HG03108 (cell line): ENCODE results near the gene APOA4.

Source experiments
- ATAC-seq: cut with Tn5 transposase; IDR thresholded peaks from one replicate; pipeline ENCODE4 v1.9.1; 2021; ENCODE audit warnings: moderate library complexity; ENCODE audit not compliant: unreplicated experiment

APOA4 gene

DNA sequence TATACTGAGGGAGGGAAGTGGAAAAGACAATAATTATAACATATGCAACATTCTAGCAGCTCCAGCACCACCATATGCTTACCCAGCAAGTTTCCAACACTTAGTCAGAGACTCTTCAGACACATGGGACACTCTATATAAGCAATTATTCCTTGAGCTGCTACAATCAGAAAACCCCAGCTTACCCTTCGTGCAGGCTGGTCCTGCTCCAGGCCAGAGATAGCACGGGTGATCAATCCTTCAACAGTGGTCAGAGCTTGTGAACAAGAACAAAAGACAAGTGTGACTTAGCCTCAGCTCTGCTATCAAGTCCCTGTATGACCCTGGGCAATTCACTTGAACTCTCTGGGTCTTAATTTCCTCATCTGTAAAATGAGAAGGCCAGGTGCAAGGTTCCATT, 36.8 kb downstream of the APOA4 start:
- ATAC-seq = no peak

DNA sequence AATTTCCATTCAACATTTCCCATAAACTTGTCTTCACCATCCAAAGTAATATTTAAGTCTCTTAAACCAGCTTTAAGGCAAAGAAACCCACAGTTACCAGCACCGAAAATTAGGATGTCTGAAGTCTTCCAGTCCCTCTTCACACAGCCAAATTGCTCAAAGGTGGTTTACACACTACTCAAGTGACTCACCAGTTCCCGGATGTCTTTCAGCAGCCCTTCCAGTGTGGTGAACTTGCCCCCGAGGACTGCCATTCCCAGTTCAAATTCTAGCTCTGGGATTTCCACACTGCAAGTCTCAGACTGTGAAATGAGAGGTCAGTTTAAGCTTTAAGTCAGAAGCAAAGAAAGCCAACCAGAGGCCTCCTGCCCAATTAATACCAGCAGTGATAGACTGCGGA, 40.4 kb downstream of the APOA4 start:
- no peak for ATAC-seq

DNA sequence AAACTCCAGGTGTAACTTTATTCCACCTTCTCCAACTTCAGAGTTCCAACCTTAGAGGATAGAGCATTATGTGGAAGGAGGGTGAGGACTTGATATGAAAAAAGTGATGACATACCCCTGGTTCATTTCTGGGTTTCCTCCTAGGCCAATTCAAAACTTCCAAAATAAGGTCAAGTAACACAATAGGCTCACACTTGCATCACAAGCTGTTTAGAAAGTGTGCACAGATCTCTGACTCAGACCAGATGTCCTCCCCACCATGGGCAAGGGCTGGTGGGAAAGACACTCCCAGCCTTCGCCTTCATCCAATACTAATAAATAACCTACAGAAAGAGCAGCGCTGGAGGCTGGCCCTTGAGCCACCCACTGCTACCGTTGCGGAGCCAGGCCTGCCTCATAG, 44.5 kb downstream of the APOA4 start:
- no peak for ATAC-seq

DNA sequence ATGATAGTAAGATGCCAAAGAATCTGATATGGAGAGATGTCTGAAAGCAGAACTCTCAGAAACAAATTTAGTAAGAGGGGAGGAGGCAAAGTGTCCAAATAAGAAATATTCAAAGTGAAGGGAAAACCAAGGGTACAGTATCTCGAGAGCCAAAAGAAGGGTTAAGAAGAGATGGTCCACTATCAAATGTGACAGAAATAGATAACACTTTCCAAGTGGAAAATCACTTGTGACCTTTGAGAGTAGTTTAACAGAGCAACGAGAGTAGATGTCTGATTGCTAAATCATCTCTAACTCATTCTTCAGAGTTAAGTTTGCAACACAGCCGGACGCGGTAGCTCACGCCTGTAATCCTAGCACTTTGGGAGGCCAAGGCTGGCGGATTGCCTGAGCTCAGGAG, 46.0 kb downstream of the APOA4 start:
- no peak for ATAC-seq

DNA sequence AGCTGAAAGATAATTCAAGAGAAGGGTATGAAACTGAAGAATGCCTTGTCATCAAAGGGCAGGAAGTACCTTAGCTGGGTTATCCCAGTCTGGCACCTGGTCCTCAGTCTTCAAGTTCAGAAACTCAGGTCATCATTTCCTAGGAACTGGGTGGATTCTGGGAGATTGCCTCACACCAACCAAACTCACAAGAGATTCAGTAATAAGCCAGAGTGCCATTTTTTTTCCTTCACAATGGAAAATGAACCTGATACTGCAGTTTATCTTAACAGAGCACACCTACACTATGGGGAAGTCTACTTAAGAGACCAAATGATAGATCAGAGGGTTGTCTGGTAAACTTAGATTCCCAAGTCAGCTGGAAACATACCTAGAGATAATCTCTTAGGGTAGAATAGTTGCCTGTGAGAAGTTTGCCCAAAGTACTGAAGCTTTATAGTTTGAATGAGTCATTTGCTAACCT, 46.6 kb downstream of the APOA4 start:
- no peak for ATAC-seq

DNA sequence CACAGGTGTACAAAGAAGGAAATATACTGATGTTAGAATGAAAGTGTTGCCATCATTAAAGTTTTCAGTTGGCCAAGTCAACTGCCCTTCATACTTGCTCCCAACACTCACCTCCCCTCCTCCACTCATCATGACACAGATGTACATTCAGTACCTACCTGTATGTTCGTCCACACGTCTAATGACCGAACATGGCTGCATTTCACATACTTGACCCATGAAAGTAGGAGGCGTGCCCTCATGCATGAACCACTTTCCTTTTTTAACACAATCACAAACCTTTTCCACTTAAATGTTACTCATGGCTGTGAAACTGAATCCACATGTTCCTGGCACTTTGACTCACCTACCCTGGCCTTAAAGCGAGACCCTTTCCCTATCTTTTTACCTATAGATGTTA, 47.1 kb downstream of the APOA4 start:
- ATAC-seq = no peak

DNA sequence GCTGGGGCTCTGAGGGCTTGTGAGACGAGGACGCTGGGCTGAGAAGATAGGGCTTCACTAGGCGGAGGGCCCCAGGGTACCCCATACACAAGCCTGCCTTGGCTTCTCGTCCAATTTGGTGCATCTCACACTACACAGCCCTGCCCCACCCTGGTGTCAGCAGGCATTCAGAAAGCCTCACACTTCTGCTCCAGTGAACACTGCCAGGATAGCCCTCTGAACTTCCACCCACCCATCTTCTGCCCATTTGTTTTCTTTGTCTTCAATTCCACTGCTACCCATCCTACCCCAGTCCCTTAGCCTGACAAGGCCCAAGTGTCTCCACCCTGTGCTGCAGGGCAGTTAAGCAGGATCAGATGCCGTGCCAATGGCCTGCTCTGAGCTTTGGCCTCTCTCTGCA, 48.4 kb downstream of the APOA4 start:
- ATAC-seq = no peak

DNA sequence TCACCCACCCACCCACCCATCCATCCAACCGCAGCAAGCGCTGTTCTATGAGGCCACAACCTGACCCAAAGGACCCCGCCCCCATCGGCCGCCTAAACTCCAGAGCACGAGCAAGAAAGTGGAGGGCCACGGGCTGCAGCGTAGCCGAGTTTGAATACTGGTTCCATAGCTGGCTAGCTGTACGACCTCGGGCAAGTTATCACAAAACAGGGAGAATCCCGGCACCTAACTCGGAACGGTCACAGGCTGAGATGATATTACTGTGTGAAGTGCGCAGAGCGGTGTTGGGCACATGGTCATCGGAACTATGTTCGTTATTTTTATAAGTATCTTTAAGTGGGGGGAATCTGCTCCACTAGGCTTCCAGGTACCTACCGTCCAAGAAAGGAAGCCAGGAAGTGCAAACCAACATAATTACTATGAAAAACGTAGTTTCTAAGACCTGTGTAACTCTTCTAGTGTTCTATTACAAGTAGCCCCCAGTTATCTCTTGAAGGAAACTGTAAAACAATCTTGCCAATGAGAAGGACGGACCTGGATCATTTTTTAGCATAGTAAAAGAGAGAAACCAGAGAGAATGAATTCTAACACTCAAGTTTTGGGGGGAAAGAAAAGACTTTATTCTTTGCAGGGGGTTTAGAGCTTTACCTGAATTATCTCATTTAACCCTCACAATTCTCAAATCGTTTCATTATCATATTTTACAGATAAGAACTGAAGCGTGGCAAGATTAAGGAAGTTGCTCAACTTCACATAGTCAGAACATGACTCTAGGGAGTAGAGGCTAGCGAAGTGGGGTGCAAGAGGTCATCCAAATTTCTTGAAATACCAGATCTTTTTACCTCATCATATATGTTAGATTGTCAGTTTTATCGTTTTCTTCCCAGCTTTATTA, 49.7 kb downstream of the APOA4 start:
- peak; percentile 9 for ATAC-seq

DNA sequence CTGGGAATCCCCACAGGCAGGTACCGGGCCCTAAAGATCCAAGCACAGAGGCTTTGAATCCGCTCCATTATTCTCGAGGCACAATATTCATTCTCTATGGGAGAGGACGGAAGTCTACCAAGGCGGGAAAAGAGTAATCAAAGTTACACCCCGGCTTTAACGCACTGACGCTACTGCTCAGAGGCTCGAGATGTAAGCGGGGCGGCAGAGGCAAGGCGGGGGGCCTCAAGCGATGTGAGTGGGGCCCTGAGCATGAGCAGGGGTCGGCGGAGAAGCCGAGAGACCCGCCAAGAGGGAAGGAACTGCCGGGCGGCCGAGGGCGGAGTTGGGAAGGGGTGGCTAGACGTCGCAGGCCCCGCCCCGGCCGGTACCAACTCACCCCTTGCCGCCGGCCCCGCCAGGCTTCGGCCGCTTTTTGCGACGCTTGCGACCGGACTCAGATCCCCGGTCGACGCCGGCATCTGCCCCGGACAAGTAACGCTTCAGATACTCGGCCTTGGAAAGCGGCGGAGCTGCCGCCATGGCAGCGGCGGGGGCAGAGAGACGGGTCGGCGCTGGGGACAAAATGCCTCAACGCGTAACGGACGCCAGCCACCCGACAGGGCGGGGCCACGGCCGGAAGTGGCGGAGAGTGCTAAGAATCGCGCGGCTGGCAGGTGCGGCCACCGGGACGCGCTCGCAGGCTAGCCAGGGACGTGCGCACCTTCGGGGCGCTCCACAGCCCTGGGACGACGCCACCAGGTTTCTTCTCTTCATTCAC, 50.5 kb downstream of the APOA4 start, which contains the start of gene BUD13:
Gene BUD13, minus strand, starts transcription at position 545 of the 760 bp plus-strand sequence. Its CDS starts 23 bp downstream, at position 522.
- ATAC-seq = peak; percentile 81

DNA sequence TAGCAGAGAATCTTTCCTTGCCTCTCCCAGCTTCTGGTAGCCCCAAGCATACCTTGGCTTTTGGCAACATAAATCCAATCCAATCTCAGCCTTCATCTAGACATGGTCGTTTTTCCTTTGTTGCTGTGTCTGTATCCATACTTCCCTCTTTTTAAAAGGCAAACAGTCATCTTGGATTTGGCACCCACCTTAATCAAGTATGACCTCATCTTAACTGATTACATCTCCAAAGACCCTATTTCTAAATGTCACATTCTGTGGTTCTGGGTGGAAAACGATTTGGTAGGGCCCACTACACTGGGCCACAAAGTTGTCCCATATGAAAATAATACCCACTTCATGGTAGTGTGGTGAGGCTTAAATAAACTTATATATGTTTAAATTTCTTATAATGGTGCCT, 51.2 kb downstream of the APOA4 start:
- ATAC-seq = no peak
